ENCODE results near the gene PRSS56. TPM values are rescaled to one million over a fixed set of nuclear protein-coding genes. Genes with fewer than 3 reads are reported as not detected.

The PRSS56 gene
- total and polyA plus RNA-seq, 2 of the 13 experiments (the other 11 are each of a cell fraction or from before 2014, with no cell fraction given): not detected

DNA sequence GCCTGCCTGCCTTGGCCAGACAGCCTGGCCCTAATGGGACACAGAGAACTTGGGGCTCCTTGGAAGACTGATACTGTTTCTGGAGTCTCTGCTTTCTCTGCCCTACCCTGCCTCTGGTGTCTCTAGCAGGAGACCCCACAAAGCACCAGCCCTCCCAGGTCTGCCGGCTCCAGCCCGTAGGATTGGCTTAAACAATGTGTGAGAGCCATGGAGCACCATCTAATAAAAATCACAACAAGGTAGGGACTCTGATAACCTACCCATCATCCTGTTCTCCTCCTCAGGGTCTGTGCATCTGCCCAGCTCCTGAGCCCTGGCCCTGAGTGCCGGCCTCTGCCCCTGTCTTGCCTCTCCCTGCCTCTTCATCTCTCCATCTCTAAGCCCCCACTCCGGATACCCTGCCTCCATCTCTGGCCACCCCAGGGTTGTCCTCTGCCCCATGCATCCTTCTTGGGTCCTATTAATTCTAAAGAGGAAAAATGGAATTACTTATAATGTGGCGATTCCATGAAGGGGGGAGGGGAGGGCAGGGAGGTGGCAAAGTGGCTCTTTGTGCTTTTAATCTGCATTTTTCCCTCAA is 31.4 kb upstream of the PRSS56 start:
- WGBS (ENCODE audit: low lambda C conversion rate): 29% methylated on average over 4 of the region's 5 CpGs
- POLR2A ChIA-PET: no interaction called here
- DNase-seq (ENCODE audit: low spot score): no peak

GRCh38 chr2:232489516-232490220 is 30.5 kb upstream of the PRSS56 start:
- in situ Hi-C loops (cut with HindIII; ENCODE audit: extremely low pct_ligation_motif_present, low pct_unique_long_range_greater_than_20kb): no loop called here
- intact Hi-C loops (cut with micrococcal nuclease; ENCODE audit: unreplicated experiment): no loop called here
- H3K79me2 ChIP-seq (ENCODE audit: insufficient read depth, low read length): no peaks in the 10 kb centered on the region
- no peaks in the 10 kb centered on the region for H3K9me3 ChIP-seq (ENCODE audit: low read length)
- ChIA-PET POLR2A (no interaction called here), CTCF (ENCODE audit: low intra/inter-chr PET ratio, low total read pairs) (no interaction called here)
- H3K4me3 ChIP-seq (replicated peaks in 1 of 3; ENCODE audit: insufficient read depth in 1 of 3, low read depth in 2 of 3, low read length in 3 of 3): no peak overlapping the region
- TF ChIP-seq CCDC6 (CRISPR knock-in tag; IDR thresholded peaks at IDR 0.05) (no peak), CCAR2 (optimal IDR thresholded peaks at IDR 0.05; ENCODE audit: low read depth, low read length) (no peak), NFIB (CRISPR knock-in tag; IDR thresholded peaks at IDR 0.05; ENCODE audit: borderline replicate concordance) (no peak), STAT5B (CRISPR knock-in tag; IDR thresholded peaks at IDR 0.05) (no peak), PHF5A (CRISPR knock-in tag; IDR thresholded peaks at IDR 0.05; ENCODE audit: low read depth, unreplicated experiment) (no peak), ZFP37 (CRISPR knock-in tag; IDR thresholded peaks at IDR 0.05; ENCODE audit: borderline replicate concordance) (no peak), RBM22 (optimal IDR thresholded peaks at IDR 0.05; ENCODE audit: low read length) (no peak)
- TF ChIP-seq, protein P1, sequence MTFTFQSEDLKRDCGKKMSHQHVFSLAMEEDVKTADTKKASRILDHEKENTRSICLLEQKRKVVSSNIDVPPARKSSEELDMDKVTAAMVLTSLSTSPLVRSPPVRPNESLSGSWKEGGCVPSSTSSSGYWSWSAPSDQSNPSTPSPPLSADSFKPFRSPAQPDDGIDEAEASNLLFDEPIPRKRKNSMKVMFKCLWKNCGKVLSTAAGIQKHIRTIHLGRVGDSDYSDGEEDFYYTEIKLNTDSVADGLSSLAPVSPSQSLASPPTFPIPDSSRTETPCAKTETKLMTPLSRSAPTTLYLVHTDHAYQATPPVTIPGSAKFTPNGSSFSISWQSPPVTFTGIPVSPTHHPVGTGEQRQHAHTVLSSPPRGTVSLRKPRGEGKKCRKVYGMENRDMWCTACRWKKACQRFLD (CRISPR knock-in tag; IDR thresholded peaks at IDR 0.05; ENCODE audit: borderline replicate concordance): no peak
- BruUV-seq (replicated peaks): no TSS peak
- H2AFZ ChIP-seq (ENCODE audit: low read length): no peak overlapping the region
- no peaks in the 10 kb centered on the region for H3K4me1 ChIP-seq (ENCODE audit: insufficient read depth, low read length)
- no peak overlapping the region for H3K27ac ChIP-seq (ENCODE audit: extremely low read length, insufficient read depth, low read length)
- H4K20me1 ChIP-seq (ENCODE audit: insufficient read depth, low read length): no peaks in the 10 kb centered on the region; the same call in 1 of the 2 replicates
- 34% methylated on average over 8 of the region's 9 CpGs for WGBS (ENCODE audit: low lambda C conversion rate)
- DNase-seq (ENCODE audit: low spot score) (no peak), ATAC-seq (no peak), FAIRE-seq (no peak)
- H3K9ac ChIP-seq (ENCODE audit: insufficient read depth, low read depth, low read length): no peak overlapping the region
- H3K36me3 ChIP-seq (replicated peaks in 1 of 2; ENCODE audit: control insufficient read depth in 1 of 2, insufficient read depth in 2 of 2, low read length in 2 of 2): no peaks in the 10 kb centered on the region
- H3K4me2 ChIP-seq (ENCODE audit: low read depth, low read length): no peak overlapping the region
- peaks cover 33 to 92% of the 10 kb centered on the region in 2 experiments; a peak in 4 of 5 replicates for H3K27me3 ChIP-seq (ENCODE audit: control insufficient read depth in 1 of 2, insufficient read depth in 2 of 2, low read length in 2 of 2)

More for the DNA sequence above, 31.4 kb upstream of the PRSS56 start:
- no peak overlapping the region for H3K27ac ChIP-seq (ENCODE audit: extremely low read length, insufficient read depth, low read length)
- ATAC-seq (no peak), FAIRE-seq (no peak)
- H3K9ac ChIP-seq (ENCODE audit: insufficient read depth, low read depth, low read length): no peak overlapping the region
- CTCF ChIA-PET (ENCODE audit: low intra/inter-chr PET ratio, low total read pairs): no interaction called here
- H3K4me3 ChIP-seq (replicated peaks in 1 of 3; ENCODE audit: insufficient read depth in 1 of 3, low read depth in 2 of 3, low read length in 3 of 3): no peak overlapping the region
- TF ChIP-seq ATF5 (CRISPR knock-in tag; IDR thresholded peaks at IDR 0.05; ENCODE audit: low read depth) (no peak), ZNF510 (CRISPR knock-in tag; IDR thresholded peaks at IDR 0.05; ENCODE audit: low read depth) (no peak)
- no peak overlapping the region for H3K4me2 ChIP-seq (ENCODE audit: low read depth, low read length)
- no peaks in the 10 kb centered on the region for H3K36me3 ChIP-seq (replicated peaks in 1 of 2; ENCODE audit: control insufficient read depth in 1 of 2, insufficient read depth in 2 of 2, low read length in 2 of 2)
- H3K4me1 ChIP-seq (ENCODE audit: insufficient read depth, low read length): no peaks in the 10 kb centered on the region
- intact Hi-C loops (cut with micrococcal nuclease; ENCODE audit: unreplicated experiment) (no loop called here), in situ Hi-C loops (cut with HindIII; ENCODE audit: extremely low pct_ligation_motif_present, low pct_unique_long_range_greater_than_20kb) (no loop called here)
- peaks cover 26 to 92% of the 10 kb centered on the region in 2 experiments; a peak in 4 of 5 replicates for H3K27me3 ChIP-seq (ENCODE audit: control insufficient read depth in 1 of 2, insufficient read depth in 2 of 2, low read length in 2 of 2)
- no peak overlapping the region for H2AFZ ChIP-seq (ENCODE audit: low read length)
- H4K20me1 ChIP-seq (ENCODE audit: insufficient read depth, low read length): no peaks in the 10 kb centered on the region; the same call in 1 of the 2 replicates
- no peaks in the 10 kb centered on the region for H3K79me2 ChIP-seq (ENCODE audit: insufficient read depth, low read length)
- BruUV-seq (replicated peaks): no TSS peak
- H3K9me3 ChIP-seq (ENCODE audit: low read length): no peaks in the 10 kb centered on the region

All from HepG2 (cell line).